Activated naive CD8-positive, alpha-beta T cell treated with anti-CD3 and anti-CD28 coated beads for 36 hours (primary cell): ENCODE measurements around the gene GPAT2. TPM values are rescaled to one million over a fixed set of nuclear protein-coding genes. Genes with fewer than 3 reads are reported as not detected.
"Not testable (repeated sequence)": the region's sequence is repeated elsewhere in the genome, so short reads cannot be mapped to it uniquely, and the experiment has no call there.

Experiments used
- DNase-seq: peaks from one replicate; pipeline ENCODE4 v3.0.0; 2021
- H3K27ac Mint-ChIP-seq: one replicate; pipeline ENCODE4 v1.8.0; 2022; ENCODE audit warnings: mild to moderate bottlenecking, moderate library complexity, mixed read lengths
- H3K27me3 Mint-ChIP-seq: one replicate; pipeline ENCODE4 v1.8.0; 2022; ENCODE audit warnings: mild to moderate bottlenecking, mixed read lengths
- H3K36me3 Mint-ChIP-seq: one replicate; pipeline ENCODE4 v1.8.0; 2021; ENCODE audit warnings: mild to moderate bottlenecking, mixed read lengths
- H3K4me1 Mint-ChIP-seq: one replicate; pipeline ENCODE4 v1.8.0; 2021; ENCODE audit warnings: mixed read lengths
- H3K4me3 Mint-ChIP-seq: one replicate; pipeline ENCODE4 v1.8.0; 2022; ENCODE audit warnings: mild to moderate bottlenecking, moderate library complexity, mixed read lengths
- H3K9me3 Mint-ChIP-seq: one replicate; pipeline ENCODE4 v1.8.0; 2022; ENCODE audit warnings: mixed read lengths
- total RNA-seq, 2 experiments: library from RNA; stranded (reverse); gene quantifications; one replicate each; pipeline ENCODE4 v1.2.3, GENCODE V29; 2021

The GPAT2 gene, protein sequence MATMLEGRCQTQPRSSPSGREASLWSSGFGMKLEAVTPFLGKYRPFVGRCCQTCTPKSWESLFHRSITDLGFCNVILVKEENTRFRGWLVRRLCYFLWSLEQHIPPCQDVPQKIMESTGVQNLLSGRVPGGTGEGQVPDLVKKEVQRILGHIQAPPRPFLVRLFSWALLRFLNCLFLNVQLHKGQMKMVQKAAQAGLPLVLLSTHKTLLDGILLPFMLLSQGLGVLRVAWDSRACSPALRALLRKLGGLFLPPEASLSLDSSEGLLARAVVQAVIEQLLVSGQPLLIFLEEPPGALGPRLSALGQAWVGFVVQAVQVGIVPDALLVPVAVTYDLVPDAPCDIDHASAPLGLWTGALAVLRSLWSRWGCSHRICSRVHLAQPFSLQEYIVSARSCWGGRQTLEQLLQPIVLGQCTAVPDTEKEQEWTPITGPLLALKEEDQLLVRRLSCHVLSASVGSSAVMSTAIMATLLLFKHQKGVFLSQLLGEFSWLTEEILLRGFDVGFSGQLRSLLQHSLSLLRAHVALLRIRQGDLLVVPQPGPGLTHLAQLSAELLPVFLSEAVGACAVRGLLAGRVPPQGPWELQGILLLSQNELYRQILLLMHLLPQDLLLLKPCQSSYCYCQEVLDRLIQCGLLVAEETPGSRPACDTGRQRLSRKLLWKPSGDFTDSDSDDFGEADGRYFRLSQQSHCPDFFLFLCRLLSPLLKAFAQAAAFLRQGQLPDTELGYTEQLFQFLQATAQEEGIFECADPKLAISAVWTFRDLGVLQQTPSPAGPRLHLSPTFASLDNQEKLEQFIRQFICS
- 10 to 100 TPM; 36.3 to 41.8 TPM for total RNA-seq

DNA sequence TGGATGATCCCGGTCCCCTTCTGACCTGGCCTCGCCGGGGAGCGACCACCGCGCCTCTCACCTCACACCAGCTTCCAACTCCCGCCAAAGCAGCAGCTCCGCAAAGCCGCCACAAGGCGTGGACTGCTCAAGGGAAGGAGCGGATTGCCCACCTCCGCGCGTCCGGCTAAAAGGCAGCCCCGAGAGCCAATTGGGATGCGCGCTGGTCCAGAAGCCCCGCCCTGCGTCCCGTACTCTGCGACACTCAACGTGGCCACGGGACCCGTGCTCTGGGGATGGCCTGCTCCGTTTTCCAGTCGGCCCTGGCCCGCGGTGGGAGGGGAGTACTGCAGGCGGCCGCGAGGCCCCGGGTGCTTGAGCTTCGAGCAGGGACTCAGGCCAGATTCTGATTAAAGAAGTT lies at the start of gene GPAT2:
GPAT2 (minus strand) TSS at position 125 of the 400 bp plus-strand sequence. CDS start 2,557 bp downstream, outside the sequence.
- not testable (repeated sequence) for H3K27me3 Mint-ChIP-seq, H3K9me3 Mint-ChIP-seq, DNase-seq, H3K36me3 Mint-ChIP-seq, H3K4me1 Mint-ChIP-seq, H3K4me3 Mint-ChIP-seq, H3K27ac Mint-ChIP-seq

- H3K36me3 Mint-ChIP-seq = no peaks in the 10 kb centered on the region
- no peaks in the 10 kb centered on the region for H3K9me3 Mint-ChIP-seq
- DNase-seq = no peak
- no peak overlapping the region for H3K4me3 Mint-ChIP-seq
- no peak overlapping the region for H3K27ac Mint-ChIP-seq
- peaks cover 3% of the 10 kb centered on the region for H3K4me1 Mint-ChIP-seq
- peaks cover 3% of the 10 kb centered on the region for H3K27me3 Mint-ChIP-seq
These were observed 49.5 kb upstream of the GPAT2 start for GRCh38 chr2:96083989-96084857.

DNA sequence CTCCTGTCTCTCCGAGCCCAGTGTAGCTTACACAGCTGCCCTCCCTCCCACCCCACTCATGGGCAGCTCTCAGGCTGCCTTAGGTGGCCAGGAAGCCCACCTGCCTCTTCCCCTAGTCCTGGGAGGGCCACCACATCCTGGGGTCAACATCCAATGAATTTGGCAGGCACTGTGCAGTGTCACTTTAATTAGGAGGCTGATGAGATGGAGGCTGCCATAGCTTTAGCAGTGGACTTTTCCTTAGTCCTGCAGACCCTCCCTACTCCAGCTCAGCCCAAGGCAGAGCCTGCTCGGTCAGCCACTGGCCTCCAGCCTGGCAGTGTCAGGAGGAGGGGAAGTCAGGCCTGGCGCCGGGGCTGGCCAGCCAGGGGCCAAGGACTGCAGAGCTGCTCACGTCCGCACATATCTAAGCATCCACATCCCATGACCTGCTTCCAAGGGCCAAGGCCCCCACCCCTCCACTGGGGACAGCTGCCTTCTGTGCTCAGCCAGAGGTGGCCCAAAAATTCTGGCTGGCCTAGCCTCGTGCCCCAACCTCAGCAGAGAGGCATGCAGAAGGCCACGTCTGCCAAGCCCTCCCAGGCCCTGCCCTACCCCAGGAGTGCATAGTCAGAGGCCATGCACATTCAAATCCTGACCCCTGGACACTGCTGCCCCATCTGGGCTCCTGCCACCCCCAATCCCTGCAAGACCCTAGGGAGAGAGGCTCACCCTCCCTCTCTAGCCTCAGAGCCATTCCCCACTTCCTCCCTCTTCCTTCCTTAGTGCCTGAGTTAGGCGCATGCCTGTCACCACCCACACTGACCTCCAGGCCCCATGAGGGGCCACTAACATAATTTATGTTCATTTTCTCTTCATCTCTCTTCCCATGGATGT lies 48.6 kb upstream of the GPAT2 start:
- DNase-seq = no peak
- H3K27ac Mint-ChIP-seq = no peak overlapping the region

GRCh38 chr2:96082211-96083063 lies 47.7 kb upstream of the GPAT2 start:
- H3K4me3 Mint-ChIP-seq = no peak overlapping the region
- no peaks in the 10 kb centered on the region for H3K36me3 Mint-ChIP-seq
- no peaks in the 10 kb centered on the region for H3K9me3 Mint-ChIP-seq
- H3K27me3 Mint-ChIP-seq = peaks cover 3% of the 10 kb centered on the region
- no peak for DNase-seq
- peaks cover 3% of the 10 kb centered on the region for H3K4me1 Mint-ChIP-seq
- no peak overlapping the region for H3K27ac Mint-ChIP-seq

More for the DNA sequence above, 48.6 kb upstream of the GPAT2 start:
- Mint-ChIP-seq H3K36me3 (no peaks in the 10 kb centered on the region), H3K4me3 (no peak overlapping the region), H3K27me3 (peaks cover 3% of the 10 kb centered on the region), H3K4me1 (peaks cover 3% of the 10 kb centered on the region), H3K9me3 (no peaks in the 10 kb centered on the region)

GRCh38 chr2:96081042-96081441 lies 46.3 kb upstream of the GPAT2 start:
- no peak overlapping the region for H3K4me3 Mint-ChIP-seq
- DNase-seq = no peak
- peaks cover 3% of the 10 kb centered on the region for H3K27me3 Mint-ChIP-seq
- no peaks in the 10 kb centered on the region for H3K4me1 Mint-ChIP-seq
- H3K36me3 Mint-ChIP-seq = no peaks in the 10 kb centered on the region
- peaks cover 3% of the 10 kb centered on the region for H3K9me3 Mint-ChIP-seq
- no peak overlapping the region for H3K27ac Mint-ChIP-seq

GRCh38 chr2:96075199-96075771 lies 40.6 kb upstream of the GPAT2 start:
- Mint-ChIP-seq H3K27ac (no peak overlapping the region), H3K36me3 (no peaks in the 10 kb centered on the region), H3K4me1 (no peaks in the 10 kb centered on the region), H3K27me3 (no peaks in the 10 kb centered on the region), H3K9me3 (peaks cover 8% of the 10 kb centered on the region), H3K4me3 (no peak overlapping the region)
- DNase-seq = no peak

GRCh38 chr2:96074156-96074555 lies 39.4 kb upstream of the GPAT2 start:
- H3K4me1 Mint-ChIP-seq = no peaks in the 10 kb centered on the region
- H3K27ac Mint-ChIP-seq = no peak overlapping the region
- DNase-seq = no peak
- no peaks in the 10 kb centered on the region for H3K27me3 Mint-ChIP-seq
- H3K36me3 Mint-ChIP-seq = no peaks in the 10 kb centered on the region
- no peak overlapping the region for H3K4me3 Mint-ChIP-seq
- peaks cover 8% of the 10 kb centered on the region for H3K9me3 Mint-ChIP-seq

DNA sequence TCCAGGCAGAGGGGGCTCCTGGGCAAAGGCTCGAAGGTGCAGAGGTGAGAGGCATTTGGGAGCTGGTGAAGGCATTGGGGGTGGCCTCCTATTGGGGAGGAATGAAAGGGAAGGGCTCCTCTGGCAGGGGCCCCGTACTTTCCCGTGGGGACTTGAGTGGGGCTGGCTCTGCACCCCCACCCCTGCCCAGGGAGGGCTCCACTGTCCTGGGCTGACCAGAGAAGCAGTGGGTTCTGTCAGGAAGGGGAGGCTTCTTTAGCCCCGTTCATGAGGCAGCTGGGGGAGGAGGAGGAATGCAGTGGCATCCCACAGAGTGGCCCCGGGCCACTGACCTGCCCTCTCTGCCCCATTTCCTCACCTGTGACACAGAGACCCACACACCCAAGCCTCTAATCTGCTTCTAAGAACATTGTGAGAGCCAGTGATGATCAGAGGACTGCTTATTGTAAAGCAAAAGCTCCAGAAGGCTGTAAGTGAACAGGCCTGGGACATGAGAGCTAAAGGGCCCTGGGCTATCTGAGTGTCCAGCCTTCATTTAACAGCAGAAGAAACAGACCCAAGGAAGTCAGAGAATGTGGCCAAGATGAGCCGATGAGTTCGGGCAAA lies 38.6 kb upstream of the GPAT2 start:
- Mint-ChIP-seq H3K9me3 (peaks cover 8% of the 10 kb centered on the region), H3K27me3 (no peaks in the 10 kb centered on the region), H3K36me3 (no peaks in the 10 kb centered on the region), H3K4me1 (no peaks in the 10 kb centered on the region), H3K27ac (no peak overlapping the region), H3K4me3 (no peak overlapping the region)
- DNase-seq = no peak

DNA sequence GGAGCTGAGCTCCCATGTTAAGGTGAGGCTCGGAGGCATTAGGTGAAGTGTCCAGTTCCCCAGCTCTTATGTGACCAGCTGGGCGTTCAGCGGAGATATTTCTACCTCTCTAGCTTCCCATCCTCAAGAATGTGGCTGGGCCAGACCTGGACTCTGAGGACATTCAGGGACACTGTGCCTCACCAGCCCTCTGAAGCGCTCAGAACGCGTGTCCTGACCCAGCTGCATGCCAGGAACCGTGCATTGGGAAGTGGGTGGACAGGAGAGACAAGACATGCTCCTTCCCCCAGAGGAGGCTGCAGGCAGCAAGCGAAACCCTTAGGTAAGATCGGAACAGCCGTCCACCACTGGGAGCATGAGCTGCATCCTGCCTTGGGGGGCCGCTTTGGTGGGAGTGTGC lies 38.0 kb upstream of the GPAT2 start:
- peaks cover 8% of the 10 kb centered on the region for H3K9me3 Mint-ChIP-seq
- H3K27ac Mint-ChIP-seq = no peak overlapping the region
- no peaks in the 10 kb centered on the region for H3K27me3 Mint-ChIP-seq
- no peaks in the 10 kb centered on the region for H3K36me3 Mint-ChIP-seq
- DNase-seq = no peak
- H3K4me1 Mint-ChIP-seq = no peaks in the 10 kb centered on the region
- H3K4me3 Mint-ChIP-seq = no peak overlapping the region

DNA sequence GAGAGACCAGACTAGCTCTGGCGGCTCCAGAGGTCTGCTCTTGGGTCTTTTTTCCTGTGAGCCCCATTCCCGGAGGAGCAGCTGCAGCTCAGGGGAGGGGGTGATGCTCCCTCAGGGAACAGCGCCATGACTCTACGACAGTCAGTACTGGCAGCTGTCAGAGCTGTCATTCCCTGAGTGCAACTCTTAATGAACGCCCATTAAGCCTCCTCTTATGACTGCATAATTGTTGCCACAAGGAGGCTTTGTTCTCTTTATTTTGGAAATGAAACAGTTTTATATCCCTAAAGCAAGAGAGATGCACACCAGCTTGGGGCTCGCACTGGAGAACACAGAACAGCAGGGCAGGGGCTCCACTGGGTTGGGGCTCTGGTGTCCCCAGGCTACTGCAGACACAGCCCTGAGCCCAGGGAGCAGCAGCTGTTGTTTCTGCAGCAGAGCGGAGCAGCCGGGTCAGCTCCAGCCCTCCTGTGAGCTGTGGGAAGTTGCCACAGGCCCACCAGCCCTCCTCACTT lies 37.3 kb upstream of the GPAT2 start:
- H3K27ac Mint-ChIP-seq, H3K27me3 Mint-ChIP-seq, H3K4me1 Mint-ChIP-seq, H3K9me3 Mint-ChIP-seq, H3K36me3 Mint-ChIP-seq, DNase-seq, H3K4me3 Mint-ChIP-seq: not testable (repeated sequence)

DNA sequence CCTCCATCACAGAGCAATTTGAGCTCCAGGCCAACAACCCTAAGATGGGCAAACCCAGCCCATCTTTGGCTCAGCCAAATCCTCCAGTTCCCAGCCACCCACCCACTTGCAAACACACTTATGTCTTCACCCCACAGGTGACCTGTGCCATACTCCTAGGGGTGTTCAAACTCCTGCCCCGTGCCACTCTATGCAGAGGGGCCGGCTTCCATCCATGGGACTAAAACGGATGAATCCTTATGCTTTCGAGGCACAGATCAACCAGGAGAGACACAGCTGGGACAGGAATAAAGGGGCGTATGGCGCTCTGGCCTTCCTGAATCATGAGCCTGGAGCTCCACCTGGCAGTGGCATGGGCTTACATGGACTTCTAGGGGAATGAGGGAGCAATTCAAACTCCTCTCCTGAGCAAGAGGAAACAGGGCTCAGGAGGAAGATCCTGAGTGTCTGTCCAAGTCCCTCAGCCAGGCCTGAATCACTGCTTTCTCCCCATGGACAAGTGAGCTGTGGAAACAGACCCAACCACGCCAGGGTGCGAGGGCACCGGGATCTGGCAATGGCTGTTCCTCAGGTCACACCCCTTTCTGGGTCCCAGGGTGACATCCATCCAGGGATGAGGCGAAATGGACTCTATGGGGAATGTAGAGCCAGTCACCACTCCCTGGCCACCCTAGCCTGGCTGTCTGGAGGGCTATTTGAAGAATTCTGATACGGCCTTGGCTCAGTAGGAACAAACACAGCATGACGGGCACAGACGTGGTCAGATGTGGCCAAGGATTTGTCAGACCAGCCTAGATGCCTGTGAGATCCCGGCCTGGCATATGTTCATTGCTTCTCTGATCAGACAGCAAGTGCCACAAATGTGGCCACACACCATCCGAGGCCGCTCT lies 36.6 kb upstream of the GPAT2 start:
- not testable (repeated sequence) for DNase-seq, H3K36me3 Mint-ChIP-seq, H3K4me3 Mint-ChIP-seq, H3K27me3 Mint-ChIP-seq, H3K27ac Mint-ChIP-seq, H3K4me1 Mint-ChIP-seq, H3K9me3 Mint-ChIP-seq

- not testable (repeated sequence) for H3K27me3 Mint-ChIP-seq, H3K4me1 Mint-ChIP-seq, DNase-seq, H3K27ac Mint-ChIP-seq, H3K36me3 Mint-ChIP-seq, H3K4me3 Mint-ChIP-seq, H3K9me3 Mint-ChIP-seq
These were observed 35.6 kb upstream of the GPAT2 start for GRCh38 chr2:96070351-96070750.
